Lower lobe of right lung (tissue), 2 donors: Measurements from ENCODE around the gene N4BP2. TPM values are rescaled to one million over a fixed set of nuclear protein-coding genes. Genes with fewer than 3 reads are reported as not detected.

Experiments
- ATAC-seq, 2 donors: fragments of 200-7000 bp; cut with Tn5 transposase; one replicate each; pipeline ENCODE4 v1.9.1; 2020 to 2022; ENCODE audit warnings: mild to moderate bottlenecking in 2 of 2, moderate library complexity in 2 of 2
- DNase-seq: peaks from one replicate; pipeline ENCODE4 v3.0.0-alpha.2; 2020
- H3K27ac ChIP-seq: fragments of 200-600 bp; one replicate; pipeline ENCODE4 v1.8.0; 2022
- H3K27me3 ChIP-seq: fragments of 200-600 bp; one replicate; pipeline ENCODE4 v1.8.0; 2022; ENCODE audit warnings: low read depth
- H3K36me3 ChIP-seq: fragments of 200-600 bp; one replicate; pipeline ENCODE4 v1.8.0; 2022; ENCODE audit warnings: mild to moderate bottlenecking
- H3K4me1 ChIP-seq: fragments of 200-600 bp; one replicate; pipeline ENCODE4 v1.8.0; 2022
- H3K4me3 ChIP-seq: fragments of 200-600 bp; one replicate; pipeline ENCODE4 v1.8.0; 2022; ENCODE audit warnings: mild to moderate bottlenecking
- H3K9me3 ChIP-seq: fragments of 200-600 bp; one replicate; pipeline ENCODE4 v1.8.0; 2022
- CTCF ChIP-seq: fragments of 200-600 bp; IDR thresholded peaks from one replicate; pipeline ENCODE4 v1.8.0; 2022; ENCODE audit warnings: antibody characterized with exemption, mild to moderate bottlenecking
- intact Hi-C: fragments of 100-400 bp; cut with DNase I; formaldehyde crosslinking; loops from one replicate; pipeline ENCODE4 v1.11.0; 2022
- total RNA-seq: library from RNA; stranded (reverse); fragmentation: NEBNext Ultra II Directional; extraction: Animal tissue kit (Norgen Biotek cat#: 25700); gene quantifications from one replicate; pipeline ENCODE4 v1.2.1, GENCODE V29; 2021
- donor health status: DM: no; HTN: yes; CAD: no; lungs with severe emphysema.

N4BP2 gene
- total RNA-seq, 1 donor from 2014 or later, result 10.0 TPM

- Histone ChIP-seq H3K27me3 (no peaks in the 10 kb centered on the region), H3K27ac (no peak overlapping the region), H3K9me3 (no peaks in the 10 kb centered on the region), H3K36me3 (no peaks in the 10 kb centered on the region), H3K4me1 (peaks cover 22% of the 10 kb centered on the region), H3K4me3 (peak overlapping the region; percentile 79)
- intact Hi-C loops, result no loop called here
- no peak for TF ChIP-seq CTCF
- ATAC-seq (no peak), DNase-seq (no peak)
Measured at GRCh38 chr4:40058854-40059253, 2.2 kb downstream of the N4BP2 start.

GRCh38 chr4:40059362-40059761, 2.7 kb downstream of the N4BP2 start:
- intact Hi-C loops, result no loop called here
- TF ChIP-seq CTCF, result no peak
- no peaks in the 10 kb centered on the region for H3K27me3 ChIP-seq
- no peak for ATAC-seq
- no peaks in the 10 kb centered on the region for H3K36me3 ChIP-seq
- H3K9me3 ChIP-seq, result no peaks in the 10 kb centered on the region
- H3K4me1 ChIP-seq, result peaks cover 19% of the 10 kb centered on the region
- no peak overlapping the region for H3K27ac ChIP-seq
- DNase-seq, result no peak
- no peak overlapping the region for H3K4me3 ChIP-seq

- DNase-seq, result no peak
- intact Hi-C loops, result no loop called here
- peak; percentile 83 to 94 for ATAC-seq
- no peak overlapping the region for H3K4me3 ChIP-seq
- no peaks in the 10 kb centered on the region for H3K9me3 ChIP-seq
- H3K27me3 ChIP-seq, result no peaks in the 10 kb centered on the region
- H3K36me3 ChIP-seq, result no peaks in the 10 kb centered on the region
- TF ChIP-seq CTCF, result no peak
- H3K27ac ChIP-seq, result no peak overlapping the region
- peaks cover 7% of the 10 kb centered on the region for H3K4me1 ChIP-seq
Measured at GRCh38 chr4:40065010-40065409, 8.4 kb downstream of the N4BP2 start.

GRCh38 chr4:40066651-40067050, 10.0 kb downstream of the N4BP2 start:
- H3K27me3 ChIP-seq, result no peaks in the 10 kb centered on the region
- intact Hi-C loops, result no loop called here
- no peak for TF ChIP-seq CTCF
- H3K27ac ChIP-seq, result no peak overlapping the region
- peaks cover 7% of the 10 kb centered on the region for H3K4me1 ChIP-seq
- ATAC-seq (no peak), DNase-seq (no peak)
- no peaks in the 10 kb centered on the region for H3K9me3 ChIP-seq
- H3K36me3 ChIP-seq, result no peaks in the 10 kb centered on the region
- no peak overlapping the region for H3K4me3 ChIP-seq

GRCh38 chr4:40070387-40070786, 13.7 kb downstream of the N4BP2 start:
- Histone ChIP-seq H3K4me1 (peaks cover 4% of the 10 kb centered on the region), H3K27me3 (no peaks in the 10 kb centered on the region), H3K36me3 (peaks cover 18% of the 10 kb centered on the region), H3K9me3 (no peaks in the 10 kb centered on the region), H3K27ac (no peak overlapping the region), H3K4me3 (no peak overlapping the region)
- intact Hi-C loops, result no loop called here
- no peak for DNase-seq
- TF ChIP-seq CTCF, result no peak
- ATAC-seq, result no peak

- no peak overlapping the region for H3K27ac ChIP-seq
- intact Hi-C loops, result no loop called here
- no peaks in the 10 kb centered on the region for H3K27me3 ChIP-seq
- H3K9me3 ChIP-seq, result no peaks in the 10 kb centered on the region
- ATAC-seq (no peak), DNase-seq (no peak)
- no peaks in the 10 kb centered on the region for H3K36me3 ChIP-seq
- no peak for TF ChIP-seq CTCF
- H3K4me1 ChIP-seq, result no peaks in the 10 kb centered on the region
- no peak overlapping the region for H3K4me3 ChIP-seq
Measured at GRCh38 chr4:40086421-40086820, 29.8 kb downstream of the N4BP2 start.
